WTC11 (cell line): ENCODE measurements around the gene COL4A5. TPM values are rescaled to one million over a fixed set of nuclear protein-coding genes. Genes with fewer than 3 reads are reported as not detected.

ENCODE experiments used
- ATAC-seq: fragments of 200-7000 bp; cut with Tn5 transposase; 2 replicates; pipeline ENCODE4 v1.10.0; 2021; ENCODE audit warnings: mild to moderate bottlenecking, moderate library complexity
- CTCF ChIA-PET: fragments of 300-600 bp; sonication (Branson Sonifier 250); formaldehyde crosslinking; loops from one replicate; lab custom pipeline; 2021; ENCODE audit warnings: antibody characterized with exemption; lab: Charles Lee
- POLR2A ChIA-PET: fragments of 350-600 bp; sonication (Branson Sonifier 250); formaldehyde crosslinking; loops from one replicate; lab custom pipeline; 2021; ENCODE audit warnings: antibody characterized with exemption; lab: Charles Lee
- DNase-seq: peaks from one replicate; pipeline ENCODE4 v3.0.0; 2021; ENCODE audit warnings: low spot score
- H3K27ac Mint-ChIP-seq: 2 replicates; pipeline ENCODE4 v1.8.0; 2021; ENCODE audit warnings: mixed read lengths
- H3K27me3 Mint-ChIP-seq: 2 replicates; pipeline ENCODE4 v1.8.0; 2021; ENCODE audit warnings: low read depth, mild to moderate bottlenecking, moderate library complexity, mixed read lengths
- H3K36me3 Mint-ChIP-seq: 2 replicates; pipeline ENCODE4 v1.8.0; 2021; ENCODE audit warnings: mixed read lengths
- H3K4me1 Mint-ChIP-seq: 2 replicates; pipeline ENCODE4 v1.8.0; 2022; ENCODE audit warnings: mixed read lengths
- H3K4me3 Mint-ChIP-seq: 2 replicates; pipeline ENCODE4 v1.8.0; 2021; ENCODE audit warnings: mild to moderate bottlenecking, moderate library complexity, mixed read lengths
- H3K9me3 Mint-ChIP-seq: 2 replicates; pipeline ENCODE4 v1.8.0; 2021; ENCODE audit warnings: mixed read lengths
- ATF6 ChIP-seq: sonication (generic); formaldehyde crosslinking; IDR thresholded peaks from 2 replicates; pipeline ENCODE4 v1.8.1; 2023; ENCODE audit warnings: mild to moderate bottlenecking, missing genetic modification reagents
- E2F4 ChIP-seq: sonication (generic); formaldehyde crosslinking; IDR thresholded peaks from 2 replicates; pipeline ENCODE4 v1.8.1; 2022; ENCODE audit warnings: low read depth, mild to moderate bottlenecking, moderate library complexity, missing genetic modification reagents, borderline replicate concordance
- FOXP1 ChIP-seq: sonication (generic); formaldehyde crosslinking; IDR thresholded peaks from 2 replicates; pipeline ENCODE4 v1.8.0; 2022; ENCODE audit warnings: missing genetic modification reagents, mild to moderate bottlenecking, moderate library complexity, borderline replicate concordance
- NR3C1 ChIP-seq: sonication (generic); formaldehyde crosslinking; conservative IDR thresholded peaks from 2 replicates; pipeline ENCODE4 v1.8.1; 2023; ENCODE audit warnings: low read depth, mild to moderate bottlenecking, missing genetic modification reagents
- TCF7 ChIP-seq: sonication (generic); formaldehyde crosslinking; IDR thresholded peaks from 2 replicates; pipeline ENCODE4 v1.8.0; 2022; ENCODE audit warnings: mild to moderate bottlenecking, low read depth, missing genetic modification reagents, moderate library complexity
- TEAD4 ChIP-seq: sonication (generic); formaldehyde crosslinking; IDR thresholded peaks from 2 replicates; pipeline ENCODE4 v1.8.0; 2022; ENCODE audit warnings: mild to moderate bottlenecking, missing genetic modification reagents
- ZBTB21 ChIP-seq: sonication (generic); formaldehyde crosslinking; IDR thresholded peaks from 2 replicates; pipeline ENCODE4 v1.8.1; 2023; ENCODE audit warnings: mild to moderate bottlenecking, missing genetic modification reagents, borderline replicate concordance
- ZNF219 ChIP-seq: sonication (generic); formaldehyde crosslinking; IDR thresholded peaks from 2 replicates; pipeline ENCODE4 v1.8.0; 2023; ENCODE audit warnings: missing genetic modification reagents, mild to moderate bottlenecking, borderline replicate concordance
- ZNF263 ChIP-seq: sonication (generic); formaldehyde crosslinking; IDR thresholded peaks from 2 replicates; pipeline ENCODE4 v1.8.1; 2022; ENCODE audit warnings: low read depth, mild to moderate bottlenecking, moderate library complexity, missing genetic modification reagents
- ZNF317 ChIP-seq: sonication (generic); formaldehyde crosslinking; IDR thresholded peaks from 2 replicates; pipeline ENCODE4 v1.8.1; 2023; ENCODE audit warnings: low read depth, mild to moderate bottlenecking, moderate library complexity, missing genetic modification reagents, borderline replicate concordance
- ZNF416 ChIP-seq: fragments of 250-450 bp; sonication (Bioruptor Pico); IDR thresholded peaks from 2 replicates; pipeline ENCODE4 v1.9.0; 2021; ENCODE audit warnings: mild to moderate bottlenecking, inconsistent platforms
- total RNA-seq: library from RNA; stranded (reverse); gene quantifications from 3 replicates; pipeline ENCODE4 v1.2.3, GENCODE V29; 2021
- TF ChIP-seq, protein P1 (sequence below): sonication (generic); formaldehyde crosslinking; IDR thresholded peaks from 2 replicates; pipeline ENCODE4 v1.8.0; 2023; ENCODE audit warnings: mild to moderate bottlenecking, missing genetic modification reagents
- TF ChIP-seq, protein P2 (sequence below): sonication (generic); formaldehyde crosslinking; IDR thresholded peaks from 2 replicates; pipeline ENCODE4 v1.8.0; 2022; ENCODE audit warnings: mild to moderate bottlenecking, missing genetic modification reagents
- TF ChIP-seq, protein P3 (sequence below): sonication (generic); formaldehyde crosslinking; IDR thresholded peaks from 2 replicates; pipeline ENCODE4 v1.8.1; 2023; ENCODE audit warnings: mild to moderate bottlenecking, missing genetic modification reagents
- TF ChIP-seq, protein P4 (sequence below): fragments of 250-450 bp; sonication (Bioruptor Pico); IDR thresholded peaks from 2 replicates; pipeline ENCODE4 v1.9.0; 2021; ENCODE audit warnings: mild to moderate bottlenecking

Gene COL4A5
- total RNA-seq, 1 experiment from 2014 or later, result 30.7 TPM

- TF ChIP-seq E2F4 (CRISPR knock-in tag) (no peak), FOXP1 (no peak), ATF6 (CRISPR knock-in tag) (no peak), ZBTB21 (no peak)
Observed at GRCh38 chrX:108415146-108415545, 24.5 kb upstream of the COL4A5 start (continued).

GRCh38 chrX:108415891-108416290 lies 23.7 kb upstream of the COL4A5 start:
- H3K27me3 Mint-ChIP-seq, result no peaks in the 10 kb centered on the region
- peaks cover 59% of the 10 kb centered on the region for H3K4me1 Mint-ChIP-seq
- no peak overlapping the region for H3K4me3 Mint-ChIP-seq
- H3K27ac Mint-ChIP-seq, result peak overlapping the region; percentile 63; the same call in 1 of the 2 replicates
- POLR2A ChIA-PET, result no interaction called here
- ATAC-seq (no peak), DNase-seq (no peak)
- TF ChIP-seq, protein P1, sequence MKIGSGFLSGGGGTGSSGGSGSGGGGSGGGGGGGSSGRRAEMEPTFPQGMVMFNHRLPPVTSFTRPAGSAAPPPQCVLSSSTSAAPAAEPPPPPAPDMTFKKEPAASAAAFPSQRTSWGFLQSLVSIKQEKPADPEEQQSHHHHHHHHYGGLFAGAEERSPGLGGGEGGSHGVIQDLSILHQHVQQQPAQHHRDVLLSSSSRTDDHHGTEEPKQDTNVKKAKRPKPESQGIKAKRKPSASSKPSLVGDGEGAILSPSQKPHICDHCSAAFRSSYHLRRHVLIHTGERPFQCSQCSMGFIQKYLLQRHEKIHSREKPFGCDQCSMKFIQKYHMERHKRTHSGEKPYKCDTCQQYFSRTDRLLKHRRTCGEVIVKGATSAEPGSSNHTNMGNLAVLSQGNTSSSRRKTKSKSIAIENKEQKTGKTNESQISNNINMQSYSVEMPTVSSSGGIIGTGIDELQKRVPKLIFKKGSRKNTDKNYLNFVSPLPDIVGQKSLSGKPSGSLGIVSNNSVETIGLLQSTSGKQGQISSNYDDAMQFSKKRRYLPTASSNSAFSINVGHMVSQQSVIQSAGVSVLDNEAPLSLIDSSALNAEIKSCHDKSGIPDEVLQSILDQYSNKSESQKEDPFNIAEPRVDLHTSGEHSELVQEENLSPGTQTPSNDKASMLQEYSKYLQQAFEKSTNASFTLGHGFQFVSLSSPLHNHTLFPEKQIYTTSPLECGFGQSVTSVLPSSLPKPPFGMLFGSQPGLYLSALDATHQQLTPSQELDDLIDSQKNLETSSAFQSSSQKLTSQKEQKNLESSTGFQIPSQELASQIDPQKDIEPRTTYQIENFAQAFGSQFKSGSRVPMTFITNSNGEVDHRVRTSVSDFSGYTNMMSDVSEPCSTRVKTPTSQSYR (CRISPR knock-in tag), result no peak
- TF ChIP-seq, protein P2, sequence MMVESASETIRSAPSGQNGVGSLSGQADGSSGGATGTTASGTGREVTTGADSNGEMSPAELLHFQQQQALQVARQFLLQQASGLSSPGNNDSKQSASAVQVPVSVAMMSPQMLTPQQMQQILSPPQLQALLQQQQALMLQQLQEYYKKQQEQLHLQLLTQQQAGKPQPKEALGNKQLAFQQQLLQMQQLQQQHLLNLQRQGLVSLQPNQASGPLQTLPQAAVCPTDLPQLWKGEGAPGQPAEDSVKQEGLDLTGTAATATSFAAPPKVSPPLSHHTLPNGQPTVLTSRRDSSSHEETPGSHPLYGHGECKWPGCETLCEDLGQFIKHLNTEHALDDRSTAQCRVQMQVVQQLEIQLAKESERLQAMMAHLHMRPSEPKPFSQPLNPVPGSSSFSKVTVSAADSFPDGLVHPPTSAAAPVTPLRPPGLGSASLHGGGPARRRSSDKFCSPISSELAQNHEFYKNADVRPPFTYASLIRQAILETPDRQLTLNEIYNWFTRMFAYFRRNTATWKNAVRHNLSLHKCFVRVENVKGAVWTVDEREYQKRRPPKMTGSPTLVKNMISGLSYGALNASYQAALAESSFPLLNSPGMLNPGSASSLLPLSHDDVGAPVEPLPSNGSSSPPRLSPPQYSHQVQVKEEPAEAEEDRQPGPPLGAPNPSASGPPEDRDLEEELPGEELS (CRISPR knock-in tag), result no peak
- TF ChIP-seq TCF7 (no peak), NR3C1 (CRISPR knock-in tag) (no peak), ZNF416 (CRISPR knock-in tag) (no peak), ZNF263 (CRISPR knock-in tag) (no peak), ZNF317 (no peak), ZNF219 (CRISPR knock-in tag) (no peak), TEAD4 (no peak)
- TF ChIP-seq, protein P3, sequence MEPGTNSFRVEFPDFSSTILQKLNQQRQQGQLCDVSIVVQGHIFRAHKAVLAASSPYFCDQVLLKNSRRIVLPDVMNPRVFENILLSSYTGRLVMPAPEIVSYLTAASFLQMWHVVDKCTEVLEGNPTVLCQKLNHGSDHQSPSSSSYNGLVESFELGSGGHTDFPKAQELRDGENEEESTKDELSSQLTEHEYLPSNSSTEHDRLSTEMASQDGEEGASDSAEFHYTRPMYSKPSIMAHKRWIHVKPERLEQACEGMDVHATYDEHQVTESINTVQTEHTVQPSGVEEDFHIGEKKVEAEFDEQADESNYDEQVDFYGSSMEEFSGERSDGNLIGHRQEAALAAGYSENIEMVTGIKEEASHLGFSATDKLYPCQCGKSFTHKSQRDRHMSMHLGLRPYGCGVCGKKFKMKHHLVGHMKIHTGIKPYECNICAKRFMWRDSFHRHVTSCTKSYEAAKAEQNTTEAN, result no peak
- TF ChIP-seq, protein P4, sequence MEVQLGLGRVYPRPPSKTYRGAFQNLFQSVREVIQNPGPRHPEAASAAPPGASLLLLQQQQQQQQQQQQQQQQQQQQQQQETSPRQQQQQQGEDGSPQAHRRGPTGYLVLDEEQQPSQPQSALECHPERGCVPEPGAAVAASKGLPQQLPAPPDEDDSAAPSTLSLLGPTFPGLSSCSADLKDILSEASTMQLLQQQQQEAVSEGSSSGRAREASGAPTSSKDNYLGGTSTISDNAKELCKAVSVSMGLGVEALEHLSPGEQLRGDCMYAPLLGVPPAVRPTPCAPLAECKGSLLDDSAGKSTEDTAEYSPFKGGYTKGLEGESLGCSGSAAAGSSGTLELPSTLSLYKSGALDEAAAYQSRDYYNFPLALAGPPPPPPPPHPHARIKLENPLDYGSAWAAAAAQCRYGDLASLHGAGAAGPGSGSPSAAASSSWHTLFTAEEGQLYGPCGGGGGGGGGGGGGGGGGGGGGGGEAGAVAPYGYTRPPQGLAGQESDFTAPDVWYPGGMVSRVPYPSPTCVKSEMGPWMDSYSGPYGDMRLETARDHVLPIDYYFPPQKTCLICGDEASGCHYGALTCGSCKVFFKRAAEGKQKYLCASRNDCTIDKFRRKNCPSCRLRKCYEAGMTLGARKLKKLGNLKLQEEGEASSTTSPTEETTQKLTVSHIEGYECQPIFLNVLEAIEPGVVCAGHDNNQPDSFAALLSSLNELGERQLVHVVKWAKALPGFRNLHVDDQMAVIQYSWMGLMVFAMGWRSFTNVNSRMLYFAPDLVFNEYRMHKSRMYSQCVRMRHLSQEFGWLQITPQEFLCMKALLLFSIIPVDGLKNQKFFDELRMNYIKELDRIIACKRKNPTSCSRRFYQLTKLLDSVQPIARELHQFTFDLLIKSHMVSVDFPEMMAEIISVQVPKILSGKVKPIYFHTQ (CRISPR knock-in tag), result no peak
- CTCF ChIA-PET, result no interaction called here
- no peaks in the 10 kb centered on the region for H3K36me3 Mint-ChIP-seq
- H3K9me3 Mint-ChIP-seq, result no peaks in the 10 kb centered on the region
